SIG-M5 (cell line): ENCODE results near the gene FGD5.

ENCODE experiments used
- DNase-seq: peaks from one replicate; lab custom pipeline; 2025; lab: John Stamatoyannopoulos, UW

FGD5 gene

GRCh38 chr3:14789640-14790285, 29.0 kb upstream of the FGD5 start:
- no peak for DNase-seq

GRCh38 chr3:14791343-14791945, 27.3 kb upstream of the FGD5 start:
- DNase-seq = no peak

- DNase-seq = no peak
These were observed 26.1 kb upstream of the FGD5 start for GRCh38 chr3:14792691-14793121.

- no peak for DNase-seq
These were observed 25.5 kb upstream of the FGD5 start for GRCh38 chr3:14793126-14793857.

GRCh38 chr3:14793858-14794234, 24.9 kb upstream of the FGD5 start:
- no peak for DNase-seq

- DNase-seq = no peak
These were observed 24.3 kb upstream of the FGD5 start for GRCh38 chr3:14794435-14794834.

GRCh38 chr3:14795996-14796395, 22.8 kb upstream of the FGD5 start:
- DNase-seq = no peak

GRCh38 chr3:14796403-14797077, 22.2 kb upstream of the FGD5 start:
- no peak for DNase-seq

GRCh38 chr3:14797731-14798130, 21.0 kb upstream of the FGD5 start:
- DNase-seq = no peak

GRCh38 chr3:14798231-14798630, 20.5 kb upstream of the FGD5 start:
- DNase-seq = no peak

- no peak for DNase-seq
These were observed 19.6 kb upstream of the FGD5 start for GRCh38 chr3:14799146-14799545.

- no peak for DNase-seq
These were observed 17.7 kb upstream of the FGD5 start for GRCh38 chr3:14801031-14801430.

- no peak for DNase-seq
These were observed 16.9 kb upstream of the FGD5 start for GRCh38 chr3:14801668-14802380.

- DNase-seq = no peak
These were observed 16.4 kb upstream of the FGD5 start for GRCh38 chr3:14802381-14802731.

GRCh38 chr3:14803101-14803980, 15.4 kb upstream of the FGD5 start:
- no peak for DNase-seq

GRCh38 chr3:14803981-14804834, 14.6 kb upstream of the FGD5 start:
- DNase-seq = no peak

- no peak for DNase-seq
These were observed 13.7 kb upstream of the FGD5 start for GRCh38 chr3:14804835-14805780.

- DNase-seq = no peak
These were observed 12.7 kb upstream of the FGD5 start for GRCh38 chr3:14805961-14806537.
